ENCODE data around the gene PIAS4.

- no peak for TF ChIP-seq POU6F1 (CRISPR knock-in tag; IDR thresholded peaks at IDR 0.05; ENCODE audit: borderline replicate concordance, low read depth)
- no peak for TF ChIP-seq TCF4 (CRISPR knock-in tag; IDR thresholded peaks at IDR 0.05; ENCODE audit: borderline replicate concordance)
- TF ChIP-seq OSR1 (CRISPR knock-in tag; IDR thresholded peaks at IDR 0.05): no peak
- TF ChIP-seq PATZ1 (CRISPR knock-in tag; IDR thresholded peaks at IDR 0.05; ENCODE audit: borderline replicate concordance): no peak
- no peak for TF ChIP-seq ESRRG (CRISPR knock-in tag; IDR thresholded peaks at IDR 0.05)
- TF ChIP-seq ZFP30 (CRISPR knock-in tag; IDR thresholded peaks at IDR 0.05): no peak
- TF ChIP-seq CSRNP3 (CRISPR knock-in tag; IDR thresholded peaks at IDR 0.05): no peak
- no peak for TF ChIP-seq ZFP3 (CRISPR knock-in tag; IDR thresholded peaks at IDR 0.05)
- no peak for TF ChIP-seq CSDC2 (CRISPR knock-in tag; IDR thresholded peaks at IDR 0.05)
- TF ChIP-seq CREB5 (CRISPR knock-in tag; IDR thresholded peaks at IDR 0.05; ENCODE audit: low read depth): no peak
- no peak for TF ChIP-seq ARNTL (CRISPR knock-in tag; IDR thresholded peaks at IDR 0.05; ENCODE audit: borderline replicate concordance, low read depth)
- no peak for TF ChIP-seq TOX (CRISPR knock-in tag; IDR thresholded peaks at IDR 0.05; ENCODE audit: borderline replicate concordance)
These were observed 41.2 kb upstream of the PIAS4 start for GRCh38 chr19:3966051-3967017.
